ENCODE measurements around the gene FCRLB. TPM values are rescaled to one million over a fixed set of nuclear protein-coding genes. Genes with fewer than 3 reads are reported as not detected.

FCRLB gene
- total and polyA plus RNA-seq, 5 experiments from 2014 or later, result 0.77 to 2.1 (median 1.1) TPM

Other genes starting within 250 kb of the FCRLB start
- under 1 TPM; 0.34 to 0.52 TPM for gene FCGR2A, start 216.1 kb upstream of the FCRLB start, total RNA-seq
- gene FCGR2A, start 216.1 kb upstream of the FCRLB start, polyA plus RNA-seq, result under 1 TPM in 2 of 3 donors, not detected in 1; 0.41 to 0.84 TPM
- 1 to 10 TPM; 3.1 to 3.6 TPM for gene HSPA6, start 197.0 kb upstream of the FCRLB start, total RNA-seq
- gene HSPA6, start 197.0 kb upstream of the FCRLB start, polyA plus RNA-seq, result under 1 TPM in 1 of 3 donors, not detected in 2; 0.06 TPM
- 1 to 10 TPM in 1 of 2 experiments, under 1 TPM in 1; 0.74 to 1.1 TPM for gene FCGR3A, start 171.7 kb upstream of the FCRLB start, total RNA-seq
- gene FCGR3A, start 171.7 kb upstream of the FCRLB start, polyA plus RNA-seq, result 10 to 100 TPM in 1 of 3 donors, 1 to 10 TPM in 2; 1.7 to 33.2 (median 2.3) TPM
- not detected for gene FCGR3B, start 90.4 kb upstream of the FCRLB start, total RNA-seq
- under 1 TPM in 1 of 3 donors, not detected in 2; 0.29 TPM for gene FCGR3B, start 90.4 kb upstream of the FCRLB start, polyA plus RNA-seq
- 1 to 10 TPM; 3.1 to 3.5 TPM for gene FCGR2B, start 58.4 kb upstream of the FCRLB start, total RNA-seq
- under 1 TPM in 2 of 3 donors, not detected in 1; 0.16 to 0.23 TPM for gene FCGR2B, start 58.4 kb upstream of the FCRLB start, polyA plus RNA-seq
- 1 to 10 TPM; 5.0 to 6.4 TPM for gene FCRLA, start 14.3 kb upstream of the FCRLB start, total RNA-seq
- under 1 TPM in 2 of 3 donors, not detected in 1; 0.56 to 0.95 TPM for gene FCRLA, start 14.3 kb upstream of the FCRLB start, polyA plus RNA-seq
- gene DUSP12, start 28.2 kb downstream of the FCRLB start, total RNA-seq, result 10 to 100 TPM; 38.4 to 39.4 TPM
- gene DUSP12, start 28.2 kb downstream of the FCRLB start, polyA plus RNA-seq, result 10 to 100 TPM; 62.7 to 73.1 (median 71.1) TPM
- gene ATF6, start 44.8 kb downstream of the FCRLB start, total RNA-seq, result 10 to 100 TPM; 23.5 to 24.3 TPM
- 10 to 100 TPM; 15.8 to 17.6 (median 16.3) TPM for gene ATF6, start 44.8 kb downstream of the FCRLB start, polyA plus RNA-seq